ENCODE data around the gene ELP4.

Gene ELP4

GRCh38 chr11:31620434-31620833 is 110.9 kb downstream of the ELP4 start:
- Mint-ChIP-seq H3K27me3 (ENCODE audit: low read depth, poor library complexity) (no peaks in the 10 kb centered on the region), H3K9me3 (no peaks in the 10 kb centered on the region), H3K4me3 (no peak overlapping the region), H3K4me1 (no peaks in the 10 kb centered on the region), H3K27ac (no peak overlapping the region), H3K36me3 (ENCODE audit: low read depth) (no peaks in the 10 kb centered on the region)
- TF ChIP-seq CTCF (IDR thresholded peaks at IDR 0.05): no peak
- DNase-seq: no peak

GRCh38 chr11:31625868-31626267 is 116.3 kb downstream of the ELP4 start:
- DNase-seq: no peak
- Mint-ChIP-seq H3K4me1 (no peaks in the 10 kb centered on the region), H3K27ac (no peak overlapping the region), H3K4me3 (no peak overlapping the region), H3K9me3 (no peaks in the 10 kb centered on the region), H3K27me3 (ENCODE audit: low read depth, poor library complexity) (no peaks in the 10 kb centered on the region), H3K36me3 (ENCODE audit: low read depth) (no peaks in the 10 kb centered on the region)
- TF ChIP-seq CTCF (IDR thresholded peaks at IDR 0.05): no peak

GRCh38 chr11:31628111-31628510 is 118.5 kb downstream of the ELP4 start:
- TF ChIP-seq CTCF (IDR thresholded peaks at IDR 0.05): no peak
- no peak overlapping the region for H3K4me3 Mint-ChIP-seq
- no peaks in the 10 kb centered on the region for H3K9me3 Mint-ChIP-seq
- H3K27me3 Mint-ChIP-seq (ENCODE audit: low read depth, poor library complexity): no peaks in the 10 kb centered on the region
- no peaks in the 10 kb centered on the region for H3K4me1 Mint-ChIP-seq
- DNase-seq: no peak
- H3K36me3 Mint-ChIP-seq (ENCODE audit: low read depth): no peaks in the 10 kb centered on the region
- H3K27ac Mint-ChIP-seq: no peak overlapping the region

GRCh38 chr11:31636983-31637382 is 127.4 kb downstream of the ELP4 start:
- H3K36me3 Mint-ChIP-seq (ENCODE audit: low read depth): no peaks in the 10 kb centered on the region
- no peak overlapping the region for H3K27ac Mint-ChIP-seq
- no peak overlapping the region for H3K4me3 Mint-ChIP-seq
- no peaks in the 10 kb centered on the region for H3K4me1 Mint-ChIP-seq
- no peaks in the 10 kb centered on the region for H3K9me3 Mint-ChIP-seq
- no peaks in the 10 kb centered on the region for H3K27me3 Mint-ChIP-seq (ENCODE audit: low read depth, poor library complexity)
- no peak for TF ChIP-seq CTCF (IDR thresholded peaks at IDR 0.05)
- no peak for DNase-seq

- DNase-seq: no peak
- Mint-ChIP-seq H3K4me3 (no peak overlapping the region), H3K9me3 (no peaks in the 10 kb centered on the region), H3K36me3 (ENCODE audit: low read depth) (no peaks in the 10 kb centered on the region), H3K27me3 (ENCODE audit: low read depth, poor library complexity) (no peaks in the 10 kb centered on the region), H3K27ac (no peak overlapping the region), H3K4me1 (no peaks in the 10 kb centered on the region)
- TF ChIP-seq CTCF (IDR thresholded peaks at IDR 0.05): no peak
Observed at GRCh38 chr11:31640611-31641010, 131.0 kb downstream of the ELP4 start.

GRCh38 chr11:31641477-31642062 is 132.0 kb downstream of the ELP4 start:
- H3K36me3 Mint-ChIP-seq (ENCODE audit: low read depth): no peaks in the 10 kb centered on the region
- H3K9me3 Mint-ChIP-seq: no peaks in the 10 kb centered on the region
- TF ChIP-seq CTCF (IDR thresholded peaks at IDR 0.05): peak; percentile 64
- H3K27me3 Mint-ChIP-seq (ENCODE audit: low read depth, poor library complexity): no peaks in the 10 kb centered on the region
- no peaks in the 10 kb centered on the region for H3K4me1 Mint-ChIP-seq
- no peak overlapping the region for H3K4me3 Mint-ChIP-seq
- H3K27ac Mint-ChIP-seq: no peak overlapping the region
- peak; percentile 51 for DNase-seq
